GM10847 (cell line): ENCODE measurements around the gene ANKRD33B.

Experiments
- POLR2A ChIP-seq: IDR thresholded peaks from 2 replicates; pipeline ENCODE4 v1.6.1; 2011; ENCODE audit not compliant: insufficient read length; ENCODE audit errors: extremely low read depth

Gene ANKRD33B

GRCh38 chr5:10563945-10564837 is at the start of gene ANKRD33B:
ANKRD33B (plus strand) TSS chr5:10564070; CDS start chr5:10564468, 398 bp downstream.
- peak; percentile 90 for TF ChIP-seq POLR2A

DNA sequence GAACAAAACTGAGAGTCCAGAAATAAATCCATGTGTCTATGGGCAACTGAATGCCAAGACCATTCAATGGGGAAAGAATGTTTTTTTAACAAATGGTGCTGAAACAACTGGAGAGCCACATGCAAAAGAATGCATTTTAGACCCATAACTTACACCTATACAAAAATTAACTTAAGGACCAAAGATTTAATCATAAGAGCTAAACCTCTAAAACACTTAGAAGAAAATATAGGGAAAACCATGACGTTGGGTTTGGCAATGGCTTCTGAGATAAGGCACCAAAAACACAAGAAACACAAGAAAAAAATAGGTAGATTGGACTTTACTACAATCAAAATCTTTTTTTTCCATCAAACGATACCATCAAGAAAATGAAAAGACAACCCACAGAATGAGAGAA is 48.4 kb upstream of the ANKRD33B start:
- no peak for TF ChIP-seq POLR2A

DNA sequence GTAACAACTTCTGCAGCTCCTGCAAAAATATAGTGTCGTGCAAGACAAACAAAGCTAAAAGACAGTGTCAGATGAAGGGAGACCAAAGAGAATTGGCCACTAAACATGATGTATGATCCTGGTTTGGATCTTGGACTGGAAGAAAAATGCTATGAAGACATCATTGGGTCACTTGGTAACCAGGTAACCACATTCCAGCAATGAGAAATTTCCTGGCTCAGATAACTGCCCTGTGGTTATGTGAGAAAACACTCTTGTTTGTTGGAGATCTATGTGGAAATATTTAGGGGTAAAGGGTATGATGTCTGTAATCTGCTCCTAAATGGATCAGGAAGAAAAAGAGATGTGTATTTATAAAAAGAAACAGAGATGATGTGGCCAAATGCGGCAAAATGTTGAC is 45.5 kb upstream of the ANKRD33B start:
- no peak for TF ChIP-seq POLR2A

- no peak for TF ChIP-seq POLR2A
Measured at GRCh38 chr5:10519729-10520128, 44.1 kb upstream of the ANKRD33B start.

DNA sequence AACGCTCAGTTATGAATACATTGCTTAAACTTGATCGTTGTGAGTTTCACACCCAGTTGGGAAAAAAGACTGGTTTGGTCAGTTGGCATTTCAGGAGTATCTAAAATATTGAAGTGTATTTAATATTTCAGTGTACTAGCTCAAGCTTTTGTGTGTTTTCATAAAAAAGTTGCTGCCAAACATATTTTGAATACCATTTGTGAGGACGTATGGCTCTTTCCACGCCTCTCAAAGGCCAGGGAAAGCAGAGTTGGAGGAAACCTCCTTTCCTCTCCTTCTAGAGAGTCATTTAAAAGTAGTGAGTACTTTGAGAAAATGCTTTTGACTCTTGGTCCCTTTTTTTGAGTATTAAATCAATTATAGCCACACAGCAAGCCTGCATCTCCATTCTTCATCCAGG is 43.2 kb upstream of the ANKRD33B start:
- no peak for TF ChIP-seq POLR2A

- no peak for TF ChIP-seq POLR2A
Measured at GRCh38 chr5:10521466-10522223, 42.2 kb upstream of the ANKRD33B start.

DNA sequence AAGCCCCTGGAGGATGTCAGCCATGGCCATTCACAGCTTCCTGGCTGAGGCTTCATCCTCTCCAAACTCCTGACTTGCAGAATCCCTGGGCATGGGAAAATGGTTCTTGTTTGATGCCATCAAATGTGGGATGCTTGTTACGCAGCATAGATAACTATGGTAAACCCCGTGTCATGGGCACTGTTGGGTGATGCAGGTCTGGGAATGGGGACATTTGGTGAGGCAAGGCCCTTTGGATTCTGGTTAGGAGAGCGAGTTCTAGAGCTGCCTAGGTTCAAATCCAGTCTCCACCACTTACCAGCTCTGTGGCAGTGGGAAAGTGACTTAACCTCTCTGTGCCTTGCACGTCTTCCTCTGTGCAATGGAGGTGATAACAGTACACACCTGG is 41.7 kb upstream of the ANKRD33B start:
- no peak for TF ChIP-seq POLR2A

- no peak for TF ChIP-seq POLR2A
Measured at GRCh38 chr5:10524376-10525123, 39.3 kb upstream of the ANKRD33B start.

- TF ChIP-seq POLR2A: no peak
Measured at GRCh38 chr5:10525124-10525495, 38.8 kb upstream of the ANKRD33B start.

- no peak for TF ChIP-seq POLR2A
Measured at GRCh38 chr5:10527281-10527950, 36.5 kb upstream of the ANKRD33B start.

DNA sequence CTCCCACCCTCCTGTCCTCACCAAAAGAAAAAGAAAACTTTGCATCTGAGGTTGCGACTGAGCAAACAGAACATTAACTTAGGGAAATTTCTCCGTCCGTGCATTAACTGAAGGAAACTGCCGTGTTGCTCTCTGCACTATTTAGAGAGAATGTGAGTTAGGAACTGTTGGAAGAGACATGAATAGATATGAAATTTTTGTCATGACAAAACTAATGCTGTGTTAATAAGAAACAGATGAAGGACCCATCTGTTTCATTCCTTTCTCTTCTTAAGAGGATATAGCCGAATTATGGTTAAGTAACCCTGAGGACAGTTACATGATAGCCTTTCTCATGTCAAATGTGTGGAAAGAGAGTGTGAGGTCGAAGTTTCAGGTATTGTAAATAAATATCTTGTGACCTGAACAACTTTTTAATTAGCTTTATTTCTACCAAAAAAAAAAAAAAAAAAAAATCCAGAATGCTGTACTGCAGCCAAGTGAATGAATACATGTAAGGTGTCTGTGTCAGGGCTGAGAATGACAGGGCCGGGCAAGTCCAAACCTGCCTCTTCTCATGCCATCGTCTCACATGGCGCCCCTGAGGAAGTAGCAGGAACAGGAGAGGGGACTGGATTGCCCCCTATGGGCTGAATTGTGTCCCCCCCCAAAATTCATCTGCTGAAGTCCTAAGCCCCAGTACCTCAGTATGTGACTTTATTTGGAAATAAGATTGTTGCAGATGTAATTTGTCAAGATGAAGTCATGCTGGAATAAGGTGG is 35.6 kb upstream of the ANKRD33B start:
- no peak for TF ChIP-seq POLR2A

DNA sequence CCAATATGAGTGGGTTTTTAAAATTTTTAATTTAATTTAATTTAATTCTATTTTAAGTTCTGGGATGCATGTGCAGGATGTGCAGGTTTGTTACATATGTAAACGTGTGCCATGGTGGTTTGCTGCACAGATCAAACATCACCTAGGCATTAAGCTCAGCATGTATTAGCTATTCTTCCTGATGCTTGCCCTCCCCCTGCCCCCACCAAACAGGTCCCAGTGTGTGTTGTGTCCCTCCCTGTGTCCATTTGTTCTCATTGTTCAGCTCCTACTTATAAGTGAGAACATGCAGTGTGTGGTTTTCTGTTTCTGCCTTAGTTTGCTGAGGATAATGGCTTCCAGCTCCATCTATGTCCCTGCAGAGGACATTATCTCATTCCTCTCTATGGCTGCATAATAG is 35.0 kb upstream of the ANKRD33B start:
- TF ChIP-seq POLR2A: no peak

GRCh38 chr5:10530601-10531320 is 33.1 kb upstream of the ANKRD33B start:
- no peak for TF ChIP-seq POLR2A

DNA sequence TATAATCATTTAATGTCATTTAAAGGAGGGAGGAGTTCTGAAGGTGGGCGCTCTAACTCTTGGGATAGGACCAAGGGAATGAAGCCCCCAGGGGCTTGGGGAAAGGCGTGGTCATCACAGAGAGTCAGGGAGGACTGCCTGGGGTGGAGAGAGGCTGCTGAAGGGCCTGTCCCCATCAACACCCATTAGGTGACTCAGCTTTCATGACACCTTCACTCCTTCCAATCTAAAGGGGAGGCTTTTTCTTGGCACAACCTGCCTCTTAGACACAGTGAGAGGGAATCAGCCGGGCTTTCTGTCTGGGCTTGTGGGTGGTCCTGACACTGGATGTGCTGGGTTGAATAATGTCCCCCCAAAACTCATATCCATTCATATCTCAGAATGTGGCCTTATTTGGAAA is 31.4 kb upstream of the ANKRD33B start:
- TF ChIP-seq POLR2A: no peak
